NK-92 (cell line): Measurements from ENCODE around the gene SPATA13.

Experiments used
- DNase-seq: peaks from one replicate; lab custom pipeline; 2025; ENCODE audit not compliant: unreplicated experiment; lab: John Stamatoyannopoulos, UW

Gene SPATA13

DNA sequence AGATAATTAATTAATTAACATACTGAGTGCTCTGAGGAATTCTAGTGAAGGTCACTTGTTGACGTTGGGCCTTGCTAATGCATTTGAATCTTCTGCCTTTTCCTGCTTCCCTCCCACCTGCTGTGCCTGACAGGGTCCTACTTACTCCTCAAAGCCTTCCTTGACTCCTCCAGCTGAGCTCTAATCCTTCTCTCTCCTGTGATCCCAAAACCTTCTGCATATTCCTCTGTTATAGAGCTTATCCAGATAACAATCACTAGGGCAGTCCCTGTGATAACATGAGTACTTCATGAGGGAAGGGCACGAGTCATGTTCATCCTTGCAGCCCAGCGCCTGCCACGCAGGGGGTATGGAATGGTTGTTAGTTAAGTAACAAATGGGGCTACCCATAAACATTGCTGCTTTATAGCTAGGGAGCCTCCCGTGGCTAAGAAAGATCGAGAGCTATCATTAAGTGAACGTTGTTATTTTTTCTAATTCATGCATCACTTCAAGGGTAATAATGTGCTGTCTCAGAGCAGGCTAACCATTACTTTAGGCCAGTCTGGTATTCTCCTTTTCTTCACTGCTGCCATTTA lies 19.1 kb upstream of the SPATA13 start:
- no peak for DNase-seq

DNA sequence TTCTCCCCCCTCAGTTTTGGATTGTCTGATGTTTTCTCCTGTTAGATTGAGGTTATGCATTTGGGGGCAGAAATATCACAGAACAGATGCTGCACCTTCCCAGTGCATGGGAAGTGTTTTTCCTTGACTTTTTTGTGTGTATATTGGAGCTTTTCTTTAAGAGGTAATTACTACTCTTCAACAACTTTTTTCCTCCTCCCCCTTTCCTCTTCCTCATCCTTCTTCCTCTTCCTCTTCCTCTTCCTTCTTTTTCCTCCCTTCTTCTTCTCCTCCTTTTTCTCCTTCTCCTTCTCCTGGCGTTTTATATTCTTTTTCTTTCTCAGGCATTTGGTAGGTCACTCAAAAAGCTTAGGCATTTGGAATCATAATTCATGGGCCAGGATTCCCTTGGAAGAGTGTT lies 18.1 kb upstream of the SPATA13 start:
- DNase-seq, result no peak

DNA sequence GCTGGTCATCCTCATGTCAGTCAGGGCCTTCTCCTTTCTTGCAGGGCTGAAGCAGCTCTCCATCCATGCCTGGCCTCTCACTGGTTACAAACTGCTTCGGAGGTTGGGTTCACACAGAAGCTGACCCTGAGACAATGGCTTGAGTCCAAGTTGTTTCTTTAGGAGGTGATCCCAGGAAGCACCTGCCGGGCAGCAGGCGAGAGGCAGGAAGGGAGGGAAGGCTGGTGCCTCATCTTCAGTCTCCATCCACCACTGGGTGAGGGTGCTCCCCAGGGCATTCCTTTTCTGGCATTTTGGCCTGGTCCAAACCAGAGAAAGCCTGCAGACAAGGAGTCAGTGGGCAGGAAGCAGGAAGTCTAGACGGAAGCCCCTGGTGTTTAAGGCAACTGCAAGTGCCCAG lies 17.6 kb upstream of the SPATA13 start:
- DNase-seq, result no peak

DNA sequence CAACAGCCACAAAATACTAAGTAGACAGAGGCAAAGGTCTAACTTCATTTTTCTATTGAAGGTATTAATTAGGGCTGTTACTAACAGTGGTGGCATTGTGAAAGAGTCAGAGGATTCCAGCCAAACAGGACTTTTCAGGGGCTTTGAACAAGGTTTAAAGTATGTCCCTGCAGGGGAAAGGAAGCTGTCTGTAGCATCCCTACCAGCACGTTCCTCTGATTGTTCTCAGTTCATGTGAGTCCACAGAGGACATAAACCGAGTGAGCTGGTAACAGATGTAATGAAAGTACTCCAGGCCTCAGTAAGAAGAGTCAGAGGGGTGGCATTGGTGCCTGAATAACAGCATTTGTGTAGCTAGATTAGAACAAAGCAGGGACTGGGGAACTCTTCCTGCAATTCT lies 15.3 kb upstream of the SPATA13 start:
- DNase-seq, result no peak

DNA sequence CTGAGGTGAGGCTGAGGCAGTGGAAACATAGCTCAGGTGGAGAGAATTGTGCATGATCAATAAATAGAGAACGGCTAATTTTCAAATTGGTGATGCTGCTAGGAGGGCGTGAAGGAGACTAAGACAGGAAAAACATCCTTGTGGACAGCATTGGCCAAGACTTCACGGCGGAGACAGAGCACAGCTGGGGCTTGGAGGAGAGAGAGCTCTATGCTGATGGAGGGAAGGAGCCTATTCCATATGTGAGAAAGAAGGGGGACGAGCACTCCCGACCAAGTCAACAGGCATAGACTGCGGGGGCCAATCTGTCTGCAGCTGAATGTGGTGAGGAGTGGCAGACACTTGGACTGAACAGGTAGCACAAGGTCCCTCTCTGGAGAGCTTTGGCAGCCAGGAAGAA lies 14.8 kb upstream of the SPATA13 start:
- no peak for DNase-seq

DNA sequence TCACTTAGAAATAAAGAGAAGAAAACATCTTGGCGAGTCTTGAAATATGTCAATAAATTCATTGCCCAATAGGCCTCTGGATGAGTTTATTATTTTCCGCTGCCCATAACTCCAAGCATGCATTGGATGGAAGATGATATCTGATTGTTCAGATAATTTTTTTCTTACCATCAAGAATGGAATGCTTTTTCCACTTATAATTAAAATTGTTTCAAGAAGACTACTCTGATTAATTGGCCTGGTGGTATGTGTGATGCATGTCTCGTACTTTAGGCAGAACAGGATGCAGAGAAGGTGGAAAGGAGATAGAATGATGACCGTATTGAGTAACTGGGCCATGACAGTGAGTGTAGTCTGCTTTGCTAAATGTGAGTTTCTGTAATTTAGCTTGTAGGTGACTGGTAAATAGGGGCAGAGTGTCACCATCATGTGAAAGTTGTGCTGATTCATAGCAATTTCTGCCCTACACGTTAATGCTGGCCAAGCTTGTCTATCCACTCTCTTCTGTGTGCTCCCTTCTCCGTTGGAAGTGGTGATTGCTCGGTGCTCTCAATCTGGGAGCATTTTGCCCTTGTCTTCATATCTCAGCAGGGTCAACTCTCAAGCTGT lies 13.5 kb upstream of the SPATA13 start:
- DNase-seq, result no peak

DNA sequence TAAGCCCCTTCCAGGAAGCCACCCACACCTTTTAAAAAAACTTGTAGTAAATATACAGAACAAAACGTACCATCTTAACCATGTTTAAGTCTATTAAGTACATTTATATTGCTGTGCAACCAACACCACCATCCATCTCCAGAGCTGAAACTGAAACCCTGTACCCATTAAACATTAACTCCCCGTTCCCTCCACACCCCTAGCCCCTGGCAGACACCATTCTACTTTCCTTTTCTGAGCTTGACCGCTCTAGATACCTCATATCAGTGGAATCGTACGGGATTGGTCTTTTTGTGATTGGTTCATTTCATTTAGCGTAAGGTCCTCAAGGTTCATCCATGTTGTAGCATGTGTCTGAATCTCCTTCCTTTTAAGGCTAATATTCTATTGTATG lies 13.0 kb upstream of the SPATA13 start:
- DNase-seq, result no peak

DNA sequence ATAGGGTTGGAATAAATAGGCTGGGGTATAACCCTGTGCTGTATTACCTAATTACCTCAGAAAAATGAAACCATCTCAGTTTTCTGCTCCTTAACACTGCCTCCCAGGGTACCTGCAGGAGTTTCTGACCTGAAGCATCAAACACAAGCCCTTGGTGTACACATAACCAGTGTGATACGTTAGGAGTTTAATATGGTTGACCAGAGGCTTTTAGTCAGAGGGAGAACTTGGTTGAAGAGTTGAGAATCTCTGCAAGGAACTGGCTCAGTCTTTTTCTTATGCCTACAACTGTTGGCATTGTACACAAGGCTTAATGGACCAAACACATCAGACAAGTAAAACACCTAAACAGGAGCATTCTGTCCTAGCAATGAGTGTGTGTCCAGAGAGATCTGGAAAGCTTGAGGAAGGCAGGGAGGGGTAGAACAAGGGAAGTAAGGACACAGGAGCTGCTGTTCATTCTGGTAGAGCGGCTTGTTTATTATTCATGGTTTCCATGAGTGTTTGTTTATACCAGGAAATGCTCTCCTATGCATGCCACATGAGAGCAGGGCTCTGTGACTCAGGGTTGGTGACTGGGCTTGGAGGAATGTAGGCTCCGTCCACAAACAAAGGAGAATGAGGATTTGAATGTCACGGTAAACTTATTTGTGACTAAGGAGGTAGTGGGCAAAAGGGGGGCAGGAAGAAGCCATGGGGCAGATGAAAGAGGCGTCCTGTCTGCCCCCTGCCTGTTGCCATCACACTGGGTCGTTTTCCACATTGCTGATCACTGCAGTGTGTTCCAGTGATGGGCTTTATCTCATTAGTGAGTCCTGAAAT lies 11.9 kb upstream of the SPATA13 start:
- no peak for DNase-seq

DNA sequence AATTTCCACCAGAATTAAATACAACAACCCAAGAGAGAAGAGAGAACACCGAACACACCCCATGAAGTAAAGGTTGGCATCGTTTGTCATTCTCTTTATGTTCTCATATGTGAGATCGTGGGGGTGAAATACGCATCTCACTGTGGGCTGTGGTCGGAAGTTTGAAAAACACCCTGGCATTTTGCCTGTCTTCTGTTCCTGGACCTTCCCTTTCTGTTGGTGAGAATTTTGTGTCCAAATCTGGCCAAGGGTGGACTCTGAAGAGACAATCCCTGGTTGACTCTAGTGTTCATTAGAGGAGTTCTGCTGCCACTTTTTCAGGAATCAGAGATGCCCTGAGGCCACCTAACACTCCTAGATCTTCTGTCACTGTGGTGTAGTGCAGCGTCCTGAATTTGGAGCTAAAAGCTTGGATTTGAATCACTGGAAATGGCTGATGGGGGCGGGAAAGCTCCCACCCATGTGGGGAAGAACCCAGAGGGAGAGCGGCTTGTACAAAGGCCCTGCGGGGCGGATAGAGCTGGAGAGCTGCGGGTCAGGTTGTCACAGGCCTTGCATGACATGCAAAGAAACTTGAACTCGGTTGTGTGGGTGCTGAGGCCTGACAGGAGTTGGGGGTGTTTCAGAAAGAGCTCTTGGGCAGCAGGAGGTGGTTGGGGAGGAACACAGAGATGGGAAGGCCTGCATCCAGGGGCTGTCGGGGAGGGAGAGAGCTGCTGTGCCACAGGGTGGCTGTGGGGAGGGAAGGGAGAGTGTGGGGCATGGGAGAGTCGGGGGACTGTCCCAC lies 11.1 kb upstream of the SPATA13 start:
- DNase-seq, result no peak

DNA sequence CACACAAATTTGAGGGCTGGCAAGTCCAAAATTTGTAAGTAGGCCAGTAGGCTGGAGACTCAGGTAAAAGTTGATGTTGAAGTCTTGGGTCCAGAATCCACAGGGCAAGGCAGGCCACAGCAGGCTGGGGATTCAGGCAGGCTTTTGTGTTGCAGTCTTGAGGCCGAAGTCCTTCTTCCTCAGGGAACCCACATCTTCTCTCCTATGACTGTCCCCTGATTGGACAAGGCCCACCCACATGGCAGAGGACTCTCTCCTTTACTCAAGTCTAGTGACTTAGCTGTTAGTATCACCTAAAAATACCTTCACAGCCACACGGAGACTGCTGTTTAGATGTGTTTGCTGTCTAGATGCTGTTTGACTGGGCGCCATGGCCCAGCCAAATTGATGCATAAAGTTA lies 9.9 kb upstream of the SPATA13 start:
- DNase-seq, result no peak

DNA sequence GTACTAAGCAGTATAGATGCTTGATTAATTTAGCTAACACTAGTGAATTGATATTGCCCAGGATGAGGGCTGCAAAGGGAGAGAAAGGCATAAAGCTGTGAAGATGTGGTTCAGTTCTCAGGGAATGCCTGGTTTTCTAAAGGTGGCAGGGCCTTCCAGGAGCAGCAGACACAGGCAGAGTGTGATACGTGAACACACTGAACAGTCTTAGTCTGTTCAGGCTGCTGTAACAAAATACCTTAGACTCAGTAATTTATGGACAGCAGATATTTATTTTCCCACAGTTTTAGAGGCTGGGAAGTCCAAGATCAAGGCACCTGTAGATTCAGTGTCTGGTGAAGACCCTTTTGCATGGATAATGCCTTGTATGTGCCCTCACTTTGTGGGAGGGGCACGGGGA lies 8.7 kb upstream of the SPATA13 start:
- no peak for DNase-seq

DNA sequence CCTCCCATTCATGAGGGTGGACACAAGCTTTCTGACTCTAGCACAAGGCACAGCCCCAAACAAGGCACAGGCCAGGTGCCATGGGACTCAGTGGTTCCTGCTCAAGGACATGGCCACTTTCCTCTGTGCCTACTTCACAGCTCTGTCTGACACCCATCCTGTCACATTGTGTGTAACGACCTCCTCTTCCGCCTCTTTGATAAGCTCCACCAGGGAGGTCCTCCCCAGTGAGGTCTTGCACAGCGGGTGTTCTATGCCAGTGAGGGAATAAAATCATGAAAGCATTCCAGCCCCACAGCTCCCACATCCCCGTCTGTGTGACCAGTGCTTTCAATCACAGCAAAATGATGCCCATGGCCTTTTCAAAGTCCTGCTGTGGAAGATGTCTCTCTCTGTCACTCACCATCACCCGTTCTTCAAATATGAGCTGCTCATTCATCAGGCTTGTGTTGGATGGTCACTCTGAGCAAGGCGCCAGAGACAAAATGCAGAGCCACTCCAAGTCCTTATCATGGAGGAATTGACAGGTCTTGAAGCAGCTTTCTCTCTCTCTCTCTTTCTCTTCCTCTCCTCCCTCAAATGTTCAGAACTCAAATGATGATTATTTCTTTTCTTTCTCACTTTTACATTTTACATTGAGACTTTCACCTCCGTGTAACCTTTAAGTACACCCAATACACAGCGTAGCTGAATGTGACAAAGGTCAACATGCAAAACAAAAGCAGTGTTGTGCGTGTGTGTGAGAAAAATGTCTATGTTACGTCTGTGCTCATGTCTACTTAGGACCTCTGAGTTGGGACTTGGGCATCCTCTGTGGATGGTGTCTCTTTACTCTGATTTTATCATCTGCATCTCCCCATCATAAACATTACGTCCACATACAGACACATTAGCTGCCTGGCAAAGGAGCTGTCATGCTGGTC lies 8.0 kb upstream of the SPATA13 start:
- no peak for DNase-seq

DNA sequence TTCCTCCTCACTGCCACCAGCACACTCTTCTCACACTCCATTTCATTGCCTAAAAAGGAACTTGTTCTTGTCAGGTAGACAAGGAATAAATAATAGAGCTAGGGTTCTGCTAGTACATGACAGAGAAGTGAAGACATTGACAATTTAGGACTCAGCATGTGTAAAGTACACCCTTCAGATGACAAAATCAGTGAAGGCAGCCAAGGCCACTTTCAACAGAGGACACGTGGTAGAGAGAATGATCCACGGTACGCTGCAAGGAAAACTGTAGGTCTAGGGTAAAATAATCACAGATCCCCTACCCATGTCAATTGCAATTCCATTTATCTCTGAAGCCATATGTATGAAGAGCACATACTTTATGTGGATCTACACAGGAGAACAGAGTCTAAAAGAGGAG lies 7.2 kb upstream of the SPATA13 start:
- no peak for DNase-seq

DNA sequence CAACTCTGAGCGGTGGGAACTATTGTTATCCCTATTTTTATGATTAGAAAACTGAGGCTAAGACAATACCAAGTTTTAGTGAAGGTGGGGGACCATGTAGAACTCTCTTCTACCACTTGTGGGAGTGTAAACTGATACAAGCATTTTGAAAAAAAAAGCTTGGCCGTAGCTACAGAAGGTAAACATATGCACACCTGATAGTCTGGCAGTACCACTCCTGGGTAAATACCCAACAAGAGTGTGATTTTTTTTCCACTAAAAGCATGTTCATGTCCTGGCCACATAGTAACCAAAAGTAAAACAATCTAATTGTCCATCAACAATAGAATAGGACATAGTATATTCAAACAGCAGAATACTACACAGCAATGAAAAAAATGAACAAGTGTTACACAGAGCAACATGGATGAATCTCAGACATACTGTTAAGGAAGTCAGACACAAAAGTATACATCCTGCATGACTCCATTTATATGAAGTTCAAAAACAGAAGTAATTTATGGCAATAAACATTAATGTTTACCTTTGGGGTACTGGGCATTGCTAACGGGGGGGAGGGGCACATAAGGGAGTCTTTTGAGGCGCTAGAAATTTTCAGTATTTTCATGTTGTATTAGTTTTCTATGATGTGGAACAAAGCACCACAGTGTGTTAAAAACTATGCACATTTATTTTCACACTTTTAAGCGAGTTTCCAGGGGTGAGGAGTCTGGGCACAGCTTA lies 6.4 kb upstream of the SPATA13 start:
- DNase-seq, result no peak

DNA sequence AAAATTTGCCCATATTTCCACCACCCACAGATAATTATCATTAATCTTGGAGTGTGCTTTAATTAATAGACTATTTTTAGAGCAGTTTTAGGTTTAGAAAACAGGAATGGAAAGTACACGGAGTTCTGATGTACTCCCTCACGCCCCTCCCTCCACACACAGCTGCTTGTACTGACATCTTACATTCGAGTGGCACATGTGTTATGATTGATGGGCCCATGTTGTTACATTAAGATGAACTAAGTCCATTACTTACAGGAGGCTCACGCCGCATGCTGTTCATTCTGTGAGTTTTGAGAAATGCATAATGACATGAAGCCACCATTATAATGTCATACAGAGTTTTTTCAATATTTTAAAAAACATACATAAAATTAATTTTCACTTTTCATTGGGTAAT lies 1.2 kb upstream of the SPATA13 start:
- DNase-seq, result no peak

DNA sequence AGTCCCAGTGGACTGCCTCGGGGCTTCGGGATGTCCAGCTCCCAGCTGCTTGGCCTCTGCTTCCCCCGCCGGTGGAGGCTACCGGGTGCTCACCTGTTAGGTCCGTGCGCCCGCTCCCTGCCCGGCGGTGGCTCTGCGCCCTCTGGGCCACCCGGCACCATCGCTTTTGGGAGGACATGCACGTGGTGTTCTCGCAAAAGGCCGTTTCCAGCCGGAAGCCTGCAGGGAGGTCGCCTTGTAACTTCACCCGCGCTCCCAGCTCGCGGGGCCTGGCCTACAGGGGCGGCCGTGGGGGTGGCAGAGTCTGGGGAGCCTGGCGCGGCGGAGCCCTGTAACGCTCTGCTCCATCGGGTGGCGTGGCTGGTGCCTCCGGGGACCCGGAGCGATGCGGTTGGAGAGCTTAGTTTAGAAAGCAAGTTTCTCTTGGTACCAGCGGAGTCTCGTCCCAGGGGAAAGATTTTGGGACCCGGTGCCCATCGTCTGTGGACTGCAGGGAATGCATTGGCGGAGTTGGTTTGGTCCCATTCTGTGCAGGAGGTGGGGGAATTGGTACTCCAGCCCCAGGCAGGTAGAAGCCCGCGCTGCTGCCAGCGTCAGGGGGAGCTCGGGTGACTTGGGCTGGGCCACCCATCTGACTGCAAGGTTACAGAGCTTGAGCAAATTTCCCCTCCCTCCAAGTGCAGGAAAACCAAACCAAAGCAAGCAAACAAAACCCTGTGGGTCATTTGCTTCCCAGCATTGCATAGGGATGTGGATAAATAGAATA lies 673 bp downstream of the SPATA13 start:
- no peak for DNase-seq

DNA sequence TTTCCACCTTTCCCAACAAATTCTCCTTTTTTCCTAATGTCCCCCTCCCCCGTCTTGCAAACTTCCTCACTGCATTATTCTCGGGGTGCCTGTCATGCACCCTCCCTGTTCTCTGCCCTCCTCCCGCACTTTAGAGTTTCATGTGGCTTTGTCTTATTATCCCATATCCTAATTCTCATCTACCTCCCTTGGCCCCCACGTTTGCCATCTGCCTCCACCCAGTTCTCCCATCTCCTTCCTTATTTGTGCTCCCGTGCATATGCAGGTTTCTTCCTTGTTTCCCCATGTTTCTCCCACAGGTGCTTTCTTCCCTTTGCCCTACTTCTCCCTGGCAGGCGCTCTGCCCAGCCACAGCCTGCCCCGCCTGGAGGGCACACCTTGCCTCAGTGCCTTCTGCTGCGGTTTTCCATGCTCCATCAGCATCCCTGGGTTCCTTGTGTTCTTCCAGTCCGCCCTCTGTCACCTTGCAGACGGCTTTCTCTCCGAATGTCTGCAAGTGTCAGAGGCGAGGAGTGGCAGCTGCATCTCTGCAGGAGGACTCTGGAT lies 1.5 kb downstream of the SPATA13 start:
- no peak for DNase-seq

DNA sequence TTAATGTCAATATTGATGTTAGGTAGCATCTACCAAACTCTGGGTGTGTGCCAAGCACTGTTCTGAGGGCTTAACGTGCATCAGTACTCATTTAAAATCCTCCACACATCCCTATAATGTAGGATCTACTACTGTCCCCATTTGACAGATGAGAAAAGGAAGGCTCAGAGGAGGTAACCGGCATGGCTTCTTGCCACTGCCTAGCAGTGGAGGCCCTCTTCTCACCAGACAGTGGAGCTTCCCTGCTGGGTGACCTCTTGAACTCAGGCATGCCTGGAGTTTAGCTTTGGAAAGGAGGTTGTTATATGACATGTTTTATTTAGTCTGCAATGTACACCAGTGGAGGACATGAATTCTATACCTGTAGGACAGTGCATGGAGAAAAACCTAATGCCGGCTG lies 2.1 kb downstream of the SPATA13 start:
- DNase-seq, result no peak

DNA sequence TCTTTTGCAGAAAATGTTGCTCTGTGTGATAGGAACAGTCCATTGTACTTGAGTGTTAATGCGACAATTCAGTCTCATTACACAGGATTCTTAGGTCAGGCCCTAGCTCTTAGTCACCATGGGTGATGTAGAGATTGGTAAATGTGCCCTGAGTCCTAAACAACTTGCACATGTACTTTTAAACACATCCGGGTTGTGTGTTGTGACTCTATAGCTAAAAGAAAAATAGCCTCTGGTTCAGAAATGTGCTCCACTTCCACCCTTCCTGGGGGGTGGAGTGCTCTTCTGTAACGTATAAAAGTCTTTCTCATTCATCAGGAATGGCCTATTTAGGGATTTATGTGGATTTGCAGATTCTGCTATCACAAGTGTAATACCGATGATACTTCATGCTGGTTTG lies 5.2 kb downstream of the SPATA13 start:
- no peak for DNase-seq
